Lower leg skin (tissue), 4 donors: ENCODE data around the gene BCAS1. TPM values are rescaled to one million over a fixed set of nuclear protein-coding genes. Genes with fewer than 3 reads are reported as not detected.

ENCODE experiments used
- DNase-seq, 2 donors: peaks; one replicate each; pipeline ENCODE4 v3.0.0-alpha.2; 2019; ENCODE audit warnings: low spot score in 2 of 2
- H3K4me3 ChIP-seq: fragments of 200-600 bp; sonication (generic); 2 replicates; pipeline ENCODE4 v1.5.1; 2017; ENCODE audit warnings: mild to moderate bottlenecking, low read depth; ENCODE audit not compliant: poor library complexity, severe bottlenecking
- CTCF ChIP-seq, 3 donors: fragments of 450-650 bp; IDR thresholded peaks; one replicate each; pipeline ENCODE4 v1.5.1; 2016; ENCODE audit warnings: antibody characterized with exemption in 3 of 3, mild to moderate bottlenecking in 3 of 3, moderate library complexity in 2 of 3
- POLR2A ChIP-seq, 2 donors: fragments of 450-650 bp; IDR thresholded peaks; one replicate each; pipeline ENCODE4 v1.6.1; 2016 to 2017; ENCODE audit warnings: antibody characterized with exemption in 2 of 2, mild to moderate bottlenecking in 1 of 2, moderate library complexity in 1 of 2
- WGBS, 2 donors: methylation state at CpG; one replicate each; pipeline ENCODE4 v1.1.5; 2018; 5-methylcytosine and 5-hydroxymethylcytosine counted together
- intact Hi-C: fragments of 100-400 bp; cut with DNase I; formaldehyde crosslinking; loops from one replicate; pipeline ENCODE4 v1.15.0; 2023; ENCODE audit warnings: low total_unique reads
- total RNA-seq, 4 donors: library from RNA; depleted of rRNA; stranded (reverse); fragments of >200 nt; gene quantifications; one replicate each; pipeline ENCODE4 v1.1.0, GENCODE V29; 2016

Gene BCAS1
- total RNA-seq, 4 donors from 2014 or later = 1.7 to 3.7 (median 2.1) TPM

DNA sequence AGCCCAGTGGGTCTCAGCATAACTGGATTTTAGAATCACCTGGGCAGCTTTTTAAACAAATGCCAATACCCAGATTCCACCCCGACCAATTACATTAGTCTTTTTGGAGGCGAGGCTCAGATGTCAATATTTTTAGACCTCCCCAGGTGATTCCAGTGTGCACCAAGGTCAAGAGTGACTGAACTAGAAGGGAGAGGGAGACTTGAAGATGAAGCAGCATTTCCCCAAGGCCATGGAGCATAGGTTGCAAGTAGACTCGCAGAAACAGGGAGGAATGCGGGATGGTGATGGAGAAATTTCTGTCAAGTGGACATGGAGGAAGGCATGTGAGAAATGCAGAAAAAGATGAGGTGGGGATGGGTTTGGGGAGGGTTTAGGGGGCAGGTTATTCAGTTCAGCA lies 64.9 kb downstream of the BCAS1 start:
- no peak for DNase-seq
- TF ChIP-seq POLR2A (IDR thresholded peaks at IDR 0.05) (no peak), CTCF (IDR thresholded peaks at IDR 0.05) (no peak)
- no peak overlapping the region for H3K4me3 ChIP-seq
- WGBS, 2 donors = 82 to 87% methylated on average over 4 of the region's 4 CpGs
- intact Hi-C loops = no loop called here

DNA sequence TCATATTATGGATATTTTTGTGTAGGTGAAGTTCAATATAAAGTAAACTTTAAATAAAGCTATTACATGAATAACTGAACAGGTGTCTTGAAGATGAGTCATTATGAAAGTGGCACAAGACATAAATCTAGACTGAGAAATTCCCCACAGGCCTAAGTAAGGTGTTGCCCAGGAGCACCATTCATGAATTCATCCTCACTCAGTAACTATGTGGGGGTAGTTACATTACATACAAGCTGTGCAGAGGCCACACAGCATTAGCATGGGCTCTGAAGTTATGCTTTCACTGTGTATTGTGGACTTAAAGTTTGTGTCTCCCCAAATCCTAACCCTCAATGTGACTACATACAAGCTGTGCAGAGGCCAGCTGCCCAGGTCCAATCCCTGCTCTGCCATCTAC lies 65.9 kb downstream of the BCAS1 start:
- no peak for DNase-seq
- H3K4me3 ChIP-seq = no peak overlapping the region
- intact Hi-C loops = no loop called here
- TF ChIP-seq POLR2A (IDR thresholded peaks at IDR 0.05) (no peak), CTCF (IDR thresholded peaks at IDR 0.05) (no peak)

DNA sequence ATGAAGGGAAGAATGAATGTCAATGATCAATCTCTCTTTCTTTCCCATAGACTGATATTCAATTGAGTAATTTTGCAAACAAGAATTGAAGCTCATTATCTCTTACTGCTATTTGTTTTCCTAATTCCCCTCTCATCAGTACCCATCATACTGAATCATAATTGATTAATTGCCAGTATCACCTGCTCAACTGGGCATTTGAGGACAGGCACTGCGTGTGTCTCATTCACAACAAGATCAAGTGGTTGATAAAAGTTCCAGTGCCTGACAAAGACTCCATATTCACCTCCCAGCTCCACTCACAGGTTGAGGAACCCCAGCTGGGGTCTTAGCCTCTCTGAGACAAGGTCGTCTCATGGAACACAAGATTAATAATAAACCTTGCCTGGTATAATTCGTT lies 67.7 kb downstream of the BCAS1 start:
- TF ChIP-seq CTCF (IDR thresholded peaks at IDR 0.05) (no peak), POLR2A (IDR thresholded peaks at IDR 0.05) (no peak)
- DNase-seq = no peak
- intact Hi-C loops = no loop called here
- H3K4me3 ChIP-seq = no peak overlapping the region
- 80 to 90% methylated on average over 3 of the region's 3 CpGs for WGBS, 2 donors

DNA sequence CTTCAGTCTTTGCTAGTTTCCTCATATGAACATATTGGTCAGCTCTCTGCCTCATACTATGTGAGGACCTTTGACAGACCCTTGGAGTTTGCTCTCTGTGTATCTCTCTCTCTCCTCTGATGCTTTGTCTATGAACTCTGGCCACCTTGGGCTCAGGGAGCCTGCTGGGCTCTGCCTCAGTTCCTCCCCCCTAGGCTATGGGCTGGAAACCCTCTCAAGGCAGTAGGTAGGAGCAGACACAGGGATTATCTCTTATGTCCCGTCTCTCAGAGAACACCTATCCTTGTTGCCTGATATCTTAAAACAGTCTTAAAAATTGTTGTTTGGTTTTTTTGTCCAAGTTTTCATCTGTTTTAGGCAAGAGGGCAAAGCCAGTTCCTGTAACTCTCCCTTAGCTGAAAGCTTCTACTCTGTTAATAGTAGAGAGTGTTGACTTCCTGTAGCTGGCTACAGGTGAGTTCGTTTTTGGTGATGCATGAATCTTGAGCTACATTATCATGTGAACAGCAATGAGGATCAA lies 68.3 kb downstream of the BCAS1 start:
- no peak for DNase-seq
- no peak overlapping the region for H3K4me3 ChIP-seq
- WGBS, 2 donors = 77 to 85% methylated on average over 2 of the region's 2 CpGs
- TF ChIP-seq CTCF (IDR thresholded peaks at IDR 0.05) = no peak
- no peak for TF ChIP-seq POLR2A (IDR thresholded peaks at IDR 0.05)
- intact Hi-C loops = no loop called here

- TF ChIP-seq CTCF (IDR thresholded peaks at IDR 0.05) (no peak), POLR2A (IDR thresholded peaks at IDR 0.05) (no peak)
- intact Hi-C loops = no loop called here
Observed at GRCh38 chr20:54000914-54001313, 69.5 kb downstream of the BCAS1 start.

GRCh38 chr20:54000262-54000661 lies 70.1 kb downstream of the BCAS1 start:
- no peak overlapping the region for H3K4me3 ChIP-seq
- intact Hi-C loops = no loop called here
- TF ChIP-seq CTCF (IDR thresholded peaks at IDR 0.05) (no peak), POLR2A (IDR thresholded peaks at IDR 0.05) (no peak)
- no peak for DNase-seq

More at GRCh38 chr20:54000914-54001313, 69.5 kb downstream of the BCAS1 start:
- WGBS, 2 donors = 62 to 75% methylated on average over 2 of the region's 2 CpGs
- no peak for DNase-seq
- no peak overlapping the region for H3K4me3 ChIP-seq
